NCI-H2227 (cell line): ENCODE measurements around the gene PACRG.

Experiments
- DNase-seq: peaks from one replicate; lab custom pipeline; 2025; ENCODE audit not compliant: unreplicated experiment; lab: John Stamatoyannopoulos, UW

PACRG gene

DNA sequence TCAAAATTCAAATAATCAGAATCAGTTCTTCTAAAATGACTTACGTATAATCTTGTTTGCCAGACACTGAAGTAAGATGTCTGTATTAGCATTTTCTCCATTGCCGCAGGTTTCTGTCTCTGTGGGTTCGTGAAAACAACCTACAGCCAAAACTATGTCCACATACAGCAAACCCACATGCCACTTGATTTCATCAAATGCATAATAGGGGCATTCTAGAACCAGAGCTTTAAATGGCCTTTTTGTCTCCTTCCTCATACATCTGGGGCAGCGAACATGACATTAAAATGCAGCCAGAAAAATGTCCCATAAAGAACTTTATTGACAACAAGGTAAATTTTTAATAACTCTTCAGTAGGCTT is 596.5 kb downstream of the PACRG start:
- DNase-seq = no peak

DNA sequence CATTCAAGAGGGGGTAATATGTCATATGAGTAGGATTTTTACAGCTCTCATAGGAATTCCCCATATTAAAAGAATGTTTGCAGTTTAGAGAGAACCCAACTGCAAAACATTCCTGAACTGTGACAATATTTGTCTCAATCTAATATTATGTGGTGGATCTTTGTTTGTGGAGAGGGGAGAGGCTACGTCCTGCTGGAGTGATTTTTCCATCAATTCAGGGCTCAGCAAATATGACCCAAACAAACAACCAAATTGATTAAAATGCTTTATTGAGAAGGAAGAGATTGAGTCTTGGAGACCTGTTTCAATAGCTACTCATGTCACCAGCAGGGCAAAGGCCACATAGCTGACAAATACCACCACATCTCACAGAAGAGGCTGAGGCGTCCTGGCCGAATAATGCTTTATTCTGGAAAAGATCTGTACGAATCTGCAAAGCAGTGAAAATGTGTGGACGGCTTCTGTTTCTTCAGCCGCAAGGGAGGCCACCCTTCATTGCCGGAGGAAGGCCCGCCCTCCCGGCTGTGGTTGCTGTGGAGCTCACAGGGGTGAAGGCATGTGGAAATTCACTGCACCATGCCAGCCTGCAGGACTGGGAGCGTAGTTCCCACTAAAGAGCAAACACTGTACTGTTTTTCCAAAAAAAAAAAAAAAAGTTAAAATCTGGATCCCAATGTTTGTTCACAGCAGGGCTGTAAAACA is 597.1 kb downstream of the PACRG start:
- no peak for DNase-seq

DNA sequence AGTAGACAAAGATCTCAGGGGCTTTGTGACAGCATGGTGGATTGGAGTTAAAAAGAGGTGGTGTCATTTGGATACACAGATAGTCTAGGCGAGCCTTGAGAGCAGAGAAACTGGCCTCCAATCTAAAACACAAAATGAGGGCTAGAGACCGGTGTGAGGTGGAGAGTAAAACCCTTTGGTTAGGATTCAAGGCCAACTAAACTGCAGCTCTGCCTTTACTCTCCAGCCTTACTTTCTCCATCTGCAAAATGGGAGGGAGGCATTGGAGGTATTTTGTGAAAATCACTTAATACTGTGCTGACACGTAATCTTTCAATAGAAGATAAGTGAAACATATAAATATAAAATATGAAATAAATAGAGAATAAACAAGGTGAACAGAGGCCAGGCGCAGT is 597.6 kb downstream of the PACRG start:
- DNase-seq = no peak

DNA sequence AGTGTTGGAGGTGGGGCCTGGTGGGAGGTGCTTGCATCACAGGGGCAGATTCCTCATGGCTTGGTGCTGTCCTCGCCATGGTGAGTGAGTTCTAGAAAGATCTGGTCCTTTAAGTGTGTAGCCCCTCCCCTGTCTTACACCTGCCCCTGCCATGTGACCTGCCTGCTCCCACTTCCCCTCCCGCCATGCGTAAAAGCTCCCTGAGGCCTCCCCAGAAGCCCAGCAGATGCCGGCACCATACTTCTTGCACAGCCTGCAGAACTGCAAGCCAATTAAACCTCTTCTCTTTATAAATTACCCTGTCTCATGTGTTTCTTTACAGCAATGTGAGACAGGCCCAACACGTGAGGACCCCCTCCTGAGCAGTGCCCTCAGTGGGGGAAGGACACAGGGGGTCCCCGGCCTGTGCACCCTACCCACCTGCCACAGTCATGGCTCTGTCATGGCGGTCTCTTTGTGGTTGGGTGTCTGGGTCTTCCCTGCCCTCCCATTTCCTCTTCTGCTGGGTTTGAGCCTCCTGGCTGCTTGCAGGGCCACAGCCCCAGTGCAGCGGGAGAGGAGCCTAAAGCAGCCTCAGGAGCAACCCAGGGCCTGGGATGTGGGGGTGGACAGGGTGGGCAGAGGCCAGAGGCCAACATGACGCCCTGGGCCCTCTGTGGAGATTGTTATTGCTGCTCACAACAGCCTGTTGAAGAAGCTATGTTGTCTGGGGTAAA is 599.5 kb downstream of the PACRG start:
- DNase-seq = no peak

DNA sequence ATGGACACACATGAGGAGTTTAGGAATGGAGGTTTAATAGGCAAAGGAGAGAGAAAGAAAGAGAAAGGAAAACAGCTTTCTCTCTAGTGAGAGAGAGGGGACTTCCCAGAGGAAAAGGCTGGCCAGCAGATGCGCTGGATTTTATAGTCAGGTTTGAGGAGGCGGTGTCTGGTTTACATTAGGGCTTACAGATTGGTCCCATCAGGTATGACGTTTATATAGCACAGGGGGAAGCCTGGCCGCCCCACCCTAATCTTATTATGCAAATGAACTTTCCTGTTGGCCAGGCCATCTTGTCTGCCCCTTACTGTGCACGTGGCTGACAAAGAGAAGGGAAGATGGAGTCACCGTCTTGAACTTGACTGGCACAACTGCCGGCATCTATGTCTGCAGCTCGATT is 600.1 kb downstream of the PACRG start:
- DNase-seq = no peak

DNA sequence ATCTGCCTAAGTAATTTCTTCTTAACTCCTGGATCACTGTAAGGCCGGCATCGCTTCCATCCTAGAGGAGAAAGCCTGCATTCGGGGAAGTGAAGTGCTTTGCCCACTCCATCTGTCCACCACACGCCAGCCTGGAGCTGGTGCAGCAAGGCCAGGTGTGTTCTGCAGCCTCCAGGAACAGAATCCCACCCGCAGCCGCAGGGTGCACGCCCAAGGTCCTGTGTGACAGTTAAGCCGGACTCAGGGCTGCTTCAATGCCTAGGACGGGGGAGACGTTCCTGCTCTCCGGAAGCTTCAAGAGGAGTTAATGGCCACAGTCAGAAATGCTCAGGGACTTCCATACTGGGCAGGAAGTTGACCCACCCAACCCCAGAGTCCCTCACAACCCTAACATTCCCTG is 600.6 kb downstream of the PACRG start:
- no peak for DNase-seq

DNA sequence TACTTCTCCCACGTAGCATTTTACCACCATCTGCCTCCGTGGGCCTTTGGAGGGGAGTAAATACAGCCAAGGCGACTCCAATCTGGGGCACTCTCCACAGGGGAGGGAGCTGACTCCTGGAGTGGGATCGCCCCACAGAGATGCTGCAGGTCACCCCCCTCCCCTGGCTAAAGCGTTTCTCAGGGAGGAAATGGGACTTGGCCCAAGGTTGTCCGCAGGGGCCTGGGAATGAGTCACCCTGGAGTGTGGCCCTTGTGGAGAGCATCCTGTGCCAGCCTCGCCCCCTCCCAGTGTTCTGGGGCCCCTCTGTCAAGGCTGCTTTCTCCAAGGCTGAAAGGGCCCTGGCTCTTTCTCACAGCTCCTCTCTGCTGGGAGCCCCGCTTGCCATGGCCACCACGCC is 602.2 kb downstream of the PACRG start:
- no peak for DNase-seq

DNA sequence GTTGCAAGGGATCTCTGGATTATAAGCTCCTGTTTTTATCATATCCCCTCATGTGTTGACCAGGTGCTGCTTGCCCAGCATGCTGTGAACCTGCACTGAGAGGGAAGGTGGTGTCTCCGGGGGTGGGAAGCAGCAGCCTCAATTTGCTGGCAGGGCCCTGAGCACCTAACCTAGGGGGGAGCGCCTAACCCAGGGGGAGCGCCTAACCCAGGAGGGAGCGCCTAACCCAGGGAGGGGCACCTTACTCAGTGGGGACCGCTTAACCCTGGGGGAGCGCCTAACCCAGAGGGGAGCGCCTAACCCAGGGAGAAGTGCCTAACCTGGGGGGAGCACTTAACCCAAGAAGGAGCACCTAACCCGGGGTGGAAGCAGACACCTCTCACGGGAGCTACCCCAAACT is 603.5 kb downstream of the PACRG start:
- DNase-seq = no peak

DNA sequence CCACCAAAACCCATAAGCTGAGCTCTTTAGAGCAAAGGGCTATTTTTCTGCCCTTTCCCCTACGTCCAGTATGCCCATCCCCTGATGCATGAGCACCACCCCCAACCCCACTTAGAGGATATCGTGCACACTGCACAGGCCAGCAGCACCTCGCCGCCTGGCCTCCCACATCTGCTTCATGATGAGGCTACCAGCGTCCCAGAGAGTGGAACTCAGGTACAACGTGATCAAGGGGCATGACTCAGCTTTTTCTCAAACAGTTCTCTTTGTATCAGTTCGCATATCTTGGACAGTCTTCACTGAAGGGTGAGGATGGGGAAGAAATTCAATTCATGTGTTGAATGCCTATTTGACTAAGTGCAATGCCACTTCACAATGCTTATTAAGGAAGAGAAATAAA is 604.8 kb downstream of the PACRG start:
- no peak for DNase-seq

DNA sequence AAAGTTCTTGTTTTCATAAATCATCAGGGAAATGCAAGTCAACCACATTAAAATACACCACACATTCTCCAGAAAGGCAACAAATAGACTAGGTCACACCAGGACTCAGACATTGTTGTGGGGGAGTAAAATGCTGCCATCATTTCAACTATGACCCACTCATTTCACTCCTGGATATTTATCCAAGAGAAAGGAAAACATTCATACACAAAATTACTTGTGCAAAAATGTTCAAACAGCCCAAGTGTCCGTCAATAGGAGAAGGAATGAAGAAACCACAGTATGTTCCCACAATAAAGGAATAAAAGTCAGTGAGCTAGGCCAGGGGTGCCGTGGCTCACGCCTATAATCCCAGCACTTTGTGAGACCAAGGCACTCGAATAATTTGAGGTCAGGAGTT is 605.3 kb downstream of the PACRG start:
- DNase-seq = no peak

DNA sequence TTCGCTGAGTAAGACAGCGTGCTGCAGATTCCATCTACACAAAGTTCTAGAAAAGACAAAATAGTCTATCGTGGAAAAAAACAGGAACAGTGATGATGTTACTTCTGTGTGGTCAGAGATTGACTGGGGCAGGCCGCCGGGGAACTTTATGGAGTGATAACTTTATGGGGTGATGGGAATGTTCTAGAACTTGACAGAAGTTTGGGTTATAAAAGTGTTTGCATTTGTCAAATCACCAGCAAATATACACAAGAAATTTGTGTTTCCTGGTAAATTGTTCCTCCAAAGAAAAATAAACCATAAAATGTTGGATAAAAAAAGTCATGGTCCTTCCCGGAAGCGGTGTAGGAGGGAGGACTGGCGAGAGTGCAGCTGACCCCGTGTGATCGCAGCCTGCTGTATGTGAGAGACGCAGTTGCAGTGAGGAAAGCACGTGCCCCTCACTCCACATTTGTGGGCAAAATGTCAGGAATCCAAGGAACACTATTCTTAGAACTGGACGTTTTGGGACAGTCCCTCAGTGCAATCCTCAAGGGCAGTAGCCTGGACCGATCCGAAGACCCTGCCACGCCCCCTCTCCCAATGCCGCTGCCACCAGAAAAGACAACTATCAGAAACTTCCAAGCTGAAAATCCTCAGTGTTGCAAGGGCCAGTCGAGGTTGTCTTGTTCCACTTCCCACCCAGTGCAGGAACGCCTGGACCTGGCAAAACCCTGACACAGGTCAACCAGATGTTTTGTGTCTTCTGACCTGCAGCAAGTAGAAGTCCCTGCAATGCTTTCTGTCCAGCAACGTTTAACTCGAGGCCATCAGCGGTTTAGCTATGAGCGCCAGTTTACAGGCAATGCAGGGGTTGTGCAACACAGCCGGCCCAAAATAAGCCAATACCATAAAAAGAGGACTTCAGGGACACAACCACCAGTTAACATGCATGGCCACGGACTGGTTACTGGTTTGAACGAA is 606.2 kb downstream of the PACRG start:
- no peak for DNase-seq

DNA sequence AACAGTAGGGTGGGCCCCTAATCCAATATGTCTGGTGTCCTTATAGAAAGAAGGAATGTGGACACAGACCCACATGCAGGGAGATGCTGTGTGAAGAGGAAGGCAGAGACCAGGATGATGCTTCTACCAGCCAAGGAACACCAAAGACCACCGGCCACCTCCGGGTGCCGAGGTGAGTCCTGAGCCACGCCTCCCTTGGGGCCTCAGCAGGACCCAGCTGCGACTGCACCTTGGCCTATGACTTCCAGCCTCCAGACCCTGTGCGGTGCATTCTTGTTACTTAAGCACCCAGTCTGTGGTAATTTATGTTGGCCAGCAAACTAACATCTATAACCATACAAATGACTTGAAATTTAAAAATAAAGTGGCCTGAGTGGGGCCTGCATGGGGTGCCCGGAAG is 607.3 kb downstream of the PACRG start:
- DNase-seq = no peak

DNA sequence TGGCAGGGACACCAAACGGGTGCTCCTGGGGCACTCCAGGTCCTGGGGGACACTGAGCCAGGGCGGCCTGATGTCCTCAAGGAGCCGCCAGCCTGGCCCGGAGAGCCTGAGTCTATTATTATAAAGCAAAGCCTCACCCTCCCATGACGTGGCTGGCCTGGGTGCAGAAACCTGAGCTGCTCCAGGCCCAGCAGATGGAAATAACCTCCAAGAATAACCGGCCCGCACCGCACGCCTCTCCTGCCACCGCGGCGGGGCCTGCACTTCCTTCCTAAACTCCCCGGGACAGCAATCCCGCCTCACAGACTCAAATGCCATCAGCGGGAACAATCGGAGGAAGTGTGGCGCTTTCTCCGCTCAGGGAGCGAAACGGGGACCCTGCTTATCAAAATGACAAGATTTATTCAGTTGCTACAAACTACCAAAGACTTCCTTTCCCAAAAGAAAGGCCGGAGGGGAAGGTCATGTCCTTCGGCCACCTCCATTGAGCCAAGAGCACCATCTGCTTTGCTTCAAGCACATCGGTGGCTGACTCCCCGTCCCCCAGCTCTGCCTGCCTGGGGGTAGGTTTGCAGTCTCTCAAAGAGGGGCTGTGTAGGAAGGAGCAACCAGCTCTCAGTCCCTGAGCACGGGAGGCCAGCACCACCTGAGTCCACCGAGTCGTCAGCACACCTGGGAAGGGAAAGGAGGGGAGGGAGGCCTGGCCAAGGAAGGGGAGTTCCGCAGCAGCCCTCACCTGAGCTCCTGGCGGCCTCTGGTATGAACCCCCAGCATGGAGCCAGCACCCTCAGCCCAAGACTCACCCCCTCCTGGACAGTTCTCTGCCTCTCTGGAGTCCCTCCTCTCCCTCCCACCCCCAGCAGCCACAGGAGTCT is 608.1 kb downstream of the PACRG start:
- DNase-seq = no peak

DNA sequence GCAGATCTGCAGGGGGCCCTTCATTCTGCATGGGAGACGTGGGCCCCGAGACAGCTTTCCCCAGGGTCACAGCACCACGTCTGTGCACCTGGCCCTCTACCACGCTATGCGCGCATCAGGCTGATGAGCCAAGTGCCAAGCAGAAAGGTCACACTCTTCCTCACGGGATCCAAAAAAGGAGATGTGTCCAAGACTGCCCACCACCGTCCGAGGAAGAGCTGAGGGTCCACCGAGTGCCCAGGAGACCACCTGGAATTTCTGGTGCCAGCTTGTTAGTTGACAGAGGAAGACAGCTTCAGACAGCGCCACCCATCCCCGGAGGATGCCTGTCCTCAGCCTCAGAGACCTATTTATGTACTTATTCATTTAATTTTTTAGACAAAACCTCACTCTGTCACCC is 609.2 kb downstream of the PACRG start:
- DNase-seq = no peak

DNA sequence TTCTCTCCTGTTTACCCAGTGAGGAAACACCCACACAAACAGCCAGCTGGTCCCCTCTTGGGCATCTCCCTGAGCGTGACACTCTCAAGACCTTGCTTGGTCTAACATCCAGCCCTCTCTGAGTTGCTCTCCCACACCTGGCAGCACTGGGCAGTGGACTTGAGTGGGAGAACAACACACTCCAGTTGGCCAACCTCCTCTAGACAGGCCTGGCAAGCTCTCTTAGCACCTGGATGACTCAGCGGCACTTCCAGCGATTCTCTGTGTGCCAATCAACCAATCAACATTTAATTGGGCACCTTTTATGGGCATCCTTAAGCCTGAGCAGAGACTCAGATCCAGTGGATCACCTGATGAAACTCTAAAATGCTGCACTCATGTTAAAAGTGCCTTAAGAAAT is 610.2 kb downstream of the PACRG start:
- DNase-seq = no peak

DNA sequence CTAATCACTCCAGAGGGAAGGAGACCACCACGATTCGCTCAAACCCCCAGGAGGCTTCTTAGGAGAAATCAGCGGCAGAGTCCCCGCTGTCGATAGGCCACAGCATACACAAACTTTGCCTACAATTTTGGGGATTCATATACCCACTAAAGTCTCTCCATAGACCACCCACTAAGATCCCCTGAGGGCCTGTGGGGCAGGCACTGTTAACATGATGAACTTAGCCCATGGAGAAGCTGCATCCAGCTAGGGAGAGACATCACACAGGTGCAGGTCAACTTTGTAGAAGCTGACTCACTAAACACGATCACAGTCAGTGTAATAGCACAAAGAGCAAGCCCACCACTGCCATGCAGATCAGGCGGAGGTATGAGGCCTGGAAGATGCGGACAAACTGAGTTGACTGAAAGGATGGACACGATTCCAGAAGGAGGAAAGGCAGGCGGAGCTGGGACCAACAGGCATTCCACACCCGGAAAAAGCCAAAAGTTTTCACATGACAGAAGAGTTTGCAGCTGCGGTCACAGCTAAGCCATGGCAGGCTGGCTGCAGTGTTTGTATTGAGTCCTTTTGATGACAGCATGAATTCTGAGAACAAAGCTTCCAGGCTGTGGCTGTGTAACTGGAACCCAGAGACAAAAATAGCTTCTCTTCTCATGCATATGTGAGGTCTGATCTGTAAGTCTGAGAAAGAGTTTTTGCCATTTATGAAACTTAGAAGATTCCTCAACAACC is 611.1 kb downstream of the PACRG start:
- DNase-seq = no peak

DNA sequence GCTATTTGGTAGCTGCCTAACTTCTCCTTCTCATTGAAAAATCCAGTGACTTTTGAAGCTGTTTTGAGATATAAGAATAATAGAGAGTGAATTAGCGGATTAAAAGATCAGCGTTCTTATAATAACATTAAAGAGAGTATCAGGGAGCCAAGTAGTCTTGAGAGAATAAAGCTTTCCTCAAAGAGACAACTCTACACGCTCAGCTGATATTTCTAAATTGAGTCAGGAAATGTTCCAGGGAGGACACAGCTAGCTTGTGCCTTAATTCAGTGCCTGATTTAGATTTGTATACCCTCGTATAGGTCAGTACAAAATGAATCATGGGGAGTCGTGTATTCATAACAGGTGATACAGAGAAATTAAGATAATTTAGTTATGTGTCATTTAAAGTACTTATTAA is 611.7 kb downstream of the PACRG start:
- DNase-seq = no peak

DNA sequence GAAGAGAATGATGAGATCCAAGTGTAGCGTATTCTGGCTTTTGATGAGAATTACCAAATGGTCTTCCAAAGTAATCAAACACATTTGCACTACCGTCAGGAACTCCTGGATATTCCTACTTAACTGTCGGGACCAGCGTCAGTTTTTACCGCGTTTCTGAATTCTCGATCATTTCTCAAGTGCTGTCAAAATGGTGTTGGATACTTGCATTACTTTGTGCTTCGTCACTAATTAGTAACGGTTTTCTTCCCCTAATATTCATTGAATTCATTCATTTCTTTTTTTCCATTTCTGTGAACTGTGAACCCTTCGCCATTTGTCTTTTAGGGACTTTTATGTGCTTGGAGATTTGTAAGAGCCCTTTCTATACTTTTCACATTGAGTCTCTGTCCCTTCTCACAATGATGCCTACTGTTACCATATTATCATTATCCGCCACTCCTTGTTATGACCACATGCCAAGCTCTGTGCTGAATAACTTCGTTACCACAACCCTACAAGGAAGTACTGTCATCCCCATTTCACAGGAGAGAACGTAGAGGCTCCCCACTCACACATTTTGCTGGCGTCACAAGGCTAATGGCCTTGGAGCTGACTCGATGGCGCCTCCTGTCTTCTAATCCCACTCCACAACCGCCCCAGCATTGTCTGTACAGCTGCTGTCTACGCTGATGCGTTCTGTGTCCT is 612.6 kb downstream of the PACRG start:
- DNase-seq = no peak

DNA sequence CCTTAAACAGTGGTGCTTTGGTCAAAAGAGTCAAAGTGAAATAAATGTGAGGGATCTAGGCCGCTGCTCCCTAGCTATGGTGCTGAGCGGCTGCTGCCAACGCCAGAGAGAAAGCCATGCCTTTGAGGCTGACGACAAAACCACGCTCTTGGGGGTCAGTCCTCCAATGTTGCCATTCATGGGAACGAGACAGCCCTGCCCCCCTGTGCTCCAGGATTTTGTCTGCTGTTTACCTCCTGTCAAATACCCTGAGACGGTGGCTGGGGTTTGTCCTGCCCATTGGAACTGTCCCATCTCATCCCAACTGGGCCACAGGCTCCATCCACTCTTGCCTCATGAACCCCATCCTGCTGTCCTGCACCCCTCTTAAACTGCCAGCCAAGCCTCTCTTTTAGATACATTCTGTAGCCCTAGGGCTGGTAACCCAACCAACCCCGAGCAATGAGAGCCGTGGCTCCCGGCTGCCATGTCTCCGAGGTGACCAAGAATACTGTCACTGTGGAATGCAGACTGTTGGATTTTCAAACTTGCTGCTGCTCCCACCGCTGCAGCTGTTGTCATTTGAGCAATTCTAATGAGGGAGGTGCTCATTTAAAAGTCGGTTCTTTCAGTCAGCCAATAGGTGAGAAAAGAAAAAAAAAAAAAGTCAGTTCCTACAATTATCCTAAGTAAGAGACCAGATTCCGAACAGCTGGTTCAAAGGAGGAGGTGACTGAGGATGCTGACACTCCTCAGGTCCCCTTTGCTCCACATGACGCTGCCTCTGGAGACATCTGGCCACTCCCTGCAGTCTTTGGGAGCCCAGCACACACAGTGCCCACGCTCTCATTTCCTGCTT is 613.7 kb downstream of the PACRG start:
- no peak for DNase-seq
